Left hindlimb (tissue), 1 donor: Measurements from ENCODE around the gene KRT39.
"Not testable (repeated sequence)": the region's sequence is repeated elsewhere in the genome, so short reads cannot be mapped to it uniquely, and the experiment has no call there.

ENCODE experiments used
- DNase-seq: peaks from one replicate; pipeline ENCODE4 v3.0.0-alpha.2; 2018

KRT39 gene

GRCh38 chr17:40966848-40967247 lies at the start of gene KRT39:
KRT39 (minus strand) TSS chr17:40966948; CDS start chr17:40966856, 92 bp downstream.
- DNase-seq: no peak

- DNase-seq: no peak
These were observed 48.7 kb upstream of the KRT39 start for GRCh38 chr17:41015454-41015853.

GRCh38 chr17:41013606-41014005 lies 46.9 kb upstream of the KRT39 start:
- no peak for DNase-seq

GRCh38 chr17:41013181-41013580 lies 46.4 kb upstream of the KRT39 start:
- no peak for DNase-seq

GRCh38 chr17:41012326-41013120 lies 45.8 kb upstream of the KRT39 start:
- DNase-seq: no peak

GRCh38 chr17:41010441-41010840 lies 43.7 kb upstream of the KRT39 start:
- no peak for DNase-seq

- DNase-seq: no peak
These were observed 43.2 kb upstream of the KRT39 start for GRCh38 chr17:41009936-41010335.

- DNase-seq: no peak
These were observed 42.6 kb upstream of the KRT39 start for GRCh38 chr17:41009301-41009760.

- DNase-seq: no peak
These were observed 42.1 kb upstream of the KRT39 start, which contains the start of gene KRTAP3-1 for GRCh38 chr17:41008811-41009210. KRTAP3-1 (minus strand) TSS chr17:41009128; CDS start chr17:41009074, 54 bp downstream.

- no peak for DNase-seq
These were observed 37.6 kb upstream of the KRT39 start for GRCh38 chr17:41004397-41004796.

- DNase-seq: no peak
These were observed 37.2 kb upstream of the KRT39 start for GRCh38 chr17:41003926-41004325.

GRCh38 chr17:41002814-41003213 lies 36.1 kb upstream of the KRT39 start:
- no peak for DNase-seq

GRCh38 chr17:41001795-41002194 lies 35.0 kb upstream of the KRT39 start:
- no peak for DNase-seq

GRCh38 chr17:40999563-40999962 lies 32.8 kb upstream of the KRT39 start, which contains the start of gene KRTAP3-2:
KRTAP3-2 (minus strand) TSS chr17:40999906; CDS start chr17:40999853, 53 bp downstream.
- DNase-seq: not testable (repeated sequence)

GRCh38 chr17:40997361-40997760 lies 30.6 kb upstream of the KRT39 start:
- no peak for DNase-seq

GRCh38 chr17:40996829-40997228 lies 30.1 kb upstream of the KRT39 start:
- no peak for DNase-seq

- DNase-seq: no peak
These were observed 28.4 kb upstream of the KRT39 start for GRCh38 chr17:40995116-40995515.

- DNase-seq: no peak
These were observed 27.1 kb upstream of the KRT39 start, which contains the start of gene KRTAP3-3 for GRCh38 chr17:40993839-40994238. KRTAP3-3 (minus strand) TSS chr17:40994164; CDS start chr17:40994097, 67 bp downstream.

GRCh38 chr17:40993084-40993483 lies 26.3 kb upstream of the KRT39 start:
- no peak for DNase-seq

- DNase-seq: no peak
These were observed 25.9 kb upstream of the KRT39 start for GRCh38 chr17:40992666-40993065.

GRCh38 chr17:40986920-40987319 lies 20.2 kb upstream of the KRT39 start:
- DNase-seq: no peak

GRCh38 chr17:40984226-40984625 lies 17.5 kb upstream of the KRT39 start, which contains the start of gene KRT40:
KRT40 (minus strand) TSS chr17:40984326; CDS start chr17:40984273, 53 bp downstream.
- DNase-seq: no peak

GRCh38 chr17:40981115-40981514 lies 14.4 kb upstream of the KRT39 start:
- DNase-seq: no peak

GRCh38 chr17:40980596-40980995 lies 13.8 kb upstream of the KRT39 start:
- DNase-seq: peak; percentile 68
